ENCODE data around the gene SIGLEC15.

The SIGLEC15 gene

DNA sequence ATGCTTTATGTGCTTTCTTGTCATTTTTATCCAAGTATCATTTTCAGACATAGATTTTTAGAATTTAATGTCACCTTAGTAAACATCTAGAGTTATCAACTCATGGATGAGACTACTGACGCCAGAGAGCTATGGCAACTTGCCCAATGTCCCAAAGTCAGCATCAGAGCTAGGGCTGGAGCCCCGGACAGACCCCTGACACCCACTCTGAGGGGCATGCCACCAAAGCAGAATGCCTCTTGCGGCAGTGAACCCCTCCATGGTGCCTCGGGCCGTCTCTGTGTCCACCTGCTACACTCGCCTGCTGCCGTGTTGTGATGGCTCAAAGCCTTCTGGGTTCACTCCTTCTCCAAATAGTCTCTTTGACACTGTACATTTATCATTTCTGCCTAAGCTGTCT is 5.4 kb downstream of the SIGLEC15 start:
- TF ChIP-seq, protein P1, sequence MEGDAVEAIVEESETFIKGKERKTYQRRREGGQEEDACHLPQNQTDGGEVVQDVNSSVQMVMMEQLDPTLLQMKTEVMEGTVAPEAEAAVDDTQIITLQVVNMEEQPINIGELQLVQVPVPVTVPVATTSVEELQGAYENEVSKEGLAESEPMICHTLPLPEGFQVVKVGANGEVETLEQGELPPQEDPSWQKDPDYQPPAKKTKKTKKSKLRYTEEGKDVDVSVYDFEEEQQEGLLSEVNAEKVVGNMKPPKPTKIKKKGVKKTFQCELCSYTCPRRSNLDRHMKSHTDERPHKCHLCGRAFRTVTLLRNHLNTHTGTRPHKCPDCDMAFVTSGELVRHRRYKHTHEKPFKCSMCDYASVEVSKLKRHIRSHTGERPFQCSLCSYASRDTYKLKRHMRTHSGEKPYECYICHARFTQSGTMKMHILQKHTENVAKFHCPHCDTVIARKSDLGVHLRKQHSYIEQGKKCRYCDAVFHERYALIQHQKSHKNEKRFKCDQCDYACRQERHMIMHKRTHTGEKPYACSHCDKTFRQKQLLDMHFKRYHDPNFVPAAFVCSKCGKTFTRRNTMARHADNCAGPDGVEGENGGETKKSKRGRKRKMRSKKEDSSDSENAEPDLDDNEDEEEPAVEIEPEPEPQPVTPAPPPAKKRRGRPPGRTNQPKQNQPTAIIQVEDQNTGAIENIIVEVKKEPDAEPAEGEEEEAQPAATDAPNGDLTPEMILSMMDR (IDR thresholded peaks at IDR 0.05; ENCODE audit: borderline replicate concordance, insufficient read depth, low read depth, low read length): no peak
- H3K4me3 ChIP-seq (ENCODE audit: low read depth, low read length): no peak overlapping the region

DNA sequence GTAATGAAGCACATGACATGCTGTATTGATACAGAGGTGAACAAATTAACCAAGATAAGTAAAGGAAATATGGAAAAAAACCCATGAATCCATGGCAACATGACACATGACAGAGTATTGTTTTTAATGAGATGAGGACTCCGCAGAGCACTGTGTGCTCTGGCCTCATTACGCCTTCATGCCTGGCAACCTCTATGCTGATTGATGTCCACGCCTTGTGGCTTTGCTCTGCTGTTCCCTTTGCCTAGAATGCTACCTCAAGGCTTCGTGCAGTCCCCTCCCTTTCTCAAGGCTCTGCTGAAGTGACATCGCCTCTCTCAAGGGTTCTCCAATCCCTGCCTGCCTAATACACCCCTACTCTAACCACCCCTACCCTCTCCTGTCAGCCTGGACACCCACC is 8.4 kb downstream of the SIGLEC15 start:
- TF ChIP-seq, protein P1 (IDR thresholded peaks at IDR 0.05; ENCODE audit: borderline replicate concordance, insufficient read depth, low read depth, low read length): no peak
- H3K4me3 ChIP-seq (ENCODE audit: low read depth, low read length): no peak overlapping the region

DNA sequence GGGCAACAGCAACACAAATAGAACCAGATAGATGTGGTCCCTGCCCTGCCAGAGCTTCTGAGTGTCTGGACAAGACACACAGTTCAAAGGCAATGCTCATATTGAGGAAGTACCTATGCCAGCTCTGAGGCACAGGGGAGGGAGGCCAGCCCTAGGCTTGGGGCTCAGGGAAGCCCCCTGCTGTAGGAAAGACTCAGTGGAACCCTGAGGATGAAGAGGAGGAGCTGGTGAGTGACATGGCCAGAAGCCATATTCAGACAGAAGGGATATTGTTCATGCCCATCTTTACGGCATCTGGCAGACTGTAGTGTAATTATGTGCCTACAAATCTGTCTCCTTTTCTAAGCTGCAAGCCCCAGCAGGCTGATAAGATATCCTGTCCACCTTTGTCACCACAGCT is 8.8 kb downstream of the SIGLEC15 start:
- H3K4me3 ChIP-seq (ENCODE audit: low read depth, low read length): no peak overlapping the region
- TF ChIP-seq, protein P1 (IDR thresholded peaks at IDR 0.05; ENCODE audit: borderline replicate concordance, insufficient read depth, low read depth, low read length): no peak

DNA sequence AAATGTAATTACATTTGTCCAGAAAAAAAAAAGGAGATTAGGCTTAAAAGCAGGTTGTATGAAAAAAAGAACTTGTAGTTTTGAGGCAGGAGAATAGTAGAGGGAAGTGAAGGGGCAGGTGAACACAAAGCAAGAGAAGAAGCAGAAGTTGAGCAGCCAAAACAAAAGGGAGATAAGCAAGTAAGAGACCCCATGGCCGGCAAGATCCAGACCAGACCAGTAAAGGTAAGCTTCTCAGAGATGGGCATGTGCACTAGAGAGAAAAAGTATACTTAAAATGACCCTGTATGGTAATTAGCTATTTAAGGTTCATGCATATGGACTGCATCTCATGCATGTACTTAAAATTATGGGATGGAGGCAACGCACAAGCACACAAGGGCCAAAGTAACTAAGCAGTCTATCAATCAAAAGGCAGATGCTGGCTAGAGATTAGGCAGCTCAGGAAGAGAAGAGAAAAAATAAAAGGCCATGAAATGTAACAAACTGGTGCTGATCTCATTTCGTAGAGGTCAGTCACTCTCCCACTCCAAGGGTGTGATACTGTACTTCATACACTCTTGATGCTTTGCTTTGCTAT is 9.7 kb downstream of the SIGLEC15 start:
- TF ChIP-seq, protein P1 (IDR thresholded peaks at IDR 0.05; ENCODE audit: borderline replicate concordance, insufficient read depth, low read depth, low read length): no peak
- H3K4me3 ChIP-seq (ENCODE audit: low read depth, low read length): no peak overlapping the region

DNA sequence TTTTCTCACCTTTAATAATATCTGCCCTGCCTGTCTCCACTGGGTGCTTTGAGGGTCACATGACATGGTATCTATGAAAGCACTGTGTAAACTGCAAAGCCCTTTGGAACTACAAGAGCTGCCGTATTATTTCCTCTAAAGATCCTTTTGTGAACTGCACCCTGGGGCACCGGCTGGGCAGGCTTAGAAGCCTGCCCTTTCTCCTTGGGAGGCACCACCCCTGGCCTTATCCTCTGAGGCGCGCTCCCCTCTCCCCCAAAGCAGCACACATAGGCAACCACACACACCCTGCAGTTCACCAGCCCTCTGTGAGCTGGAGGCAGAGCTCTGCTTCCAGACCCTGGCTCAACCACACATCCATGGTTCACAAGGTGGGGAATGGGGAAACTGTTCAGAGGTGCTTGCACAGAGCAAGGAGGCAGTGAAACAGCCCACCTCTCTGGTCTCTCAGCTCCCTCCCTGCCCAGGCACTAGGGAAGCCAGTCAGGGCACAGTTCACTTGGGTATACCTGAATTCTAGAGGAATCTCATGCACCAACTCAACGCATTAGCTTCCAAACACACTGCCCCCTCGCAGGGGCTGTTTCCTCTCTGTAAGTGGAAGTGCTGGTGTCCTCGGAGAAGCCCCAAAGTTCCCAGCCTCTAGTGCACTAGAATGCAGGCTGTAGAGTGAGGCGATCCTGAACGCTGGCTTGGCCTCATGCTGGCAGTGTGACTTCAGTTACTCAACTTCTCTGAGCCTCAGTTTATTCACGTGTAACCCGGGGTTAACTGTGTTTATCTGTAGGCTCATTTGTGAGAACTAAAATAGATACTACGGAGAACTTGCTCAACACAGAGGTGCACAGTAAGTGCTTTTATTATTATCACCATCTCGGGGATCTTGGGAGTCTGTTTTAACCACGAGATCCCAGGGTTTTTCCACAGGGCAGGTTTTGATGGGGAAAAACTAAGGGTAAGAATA is 11.0 kb downstream of the SIGLEC15 start:
- TF ChIP-seq, protein P1 (IDR thresholded peaks at IDR 0.05; ENCODE audit: borderline replicate concordance, insufficient read depth, low read depth, low read length): no peak
- no peak overlapping the region for H3K4me3 ChIP-seq (ENCODE audit: low read depth, low read length)

DNA sequence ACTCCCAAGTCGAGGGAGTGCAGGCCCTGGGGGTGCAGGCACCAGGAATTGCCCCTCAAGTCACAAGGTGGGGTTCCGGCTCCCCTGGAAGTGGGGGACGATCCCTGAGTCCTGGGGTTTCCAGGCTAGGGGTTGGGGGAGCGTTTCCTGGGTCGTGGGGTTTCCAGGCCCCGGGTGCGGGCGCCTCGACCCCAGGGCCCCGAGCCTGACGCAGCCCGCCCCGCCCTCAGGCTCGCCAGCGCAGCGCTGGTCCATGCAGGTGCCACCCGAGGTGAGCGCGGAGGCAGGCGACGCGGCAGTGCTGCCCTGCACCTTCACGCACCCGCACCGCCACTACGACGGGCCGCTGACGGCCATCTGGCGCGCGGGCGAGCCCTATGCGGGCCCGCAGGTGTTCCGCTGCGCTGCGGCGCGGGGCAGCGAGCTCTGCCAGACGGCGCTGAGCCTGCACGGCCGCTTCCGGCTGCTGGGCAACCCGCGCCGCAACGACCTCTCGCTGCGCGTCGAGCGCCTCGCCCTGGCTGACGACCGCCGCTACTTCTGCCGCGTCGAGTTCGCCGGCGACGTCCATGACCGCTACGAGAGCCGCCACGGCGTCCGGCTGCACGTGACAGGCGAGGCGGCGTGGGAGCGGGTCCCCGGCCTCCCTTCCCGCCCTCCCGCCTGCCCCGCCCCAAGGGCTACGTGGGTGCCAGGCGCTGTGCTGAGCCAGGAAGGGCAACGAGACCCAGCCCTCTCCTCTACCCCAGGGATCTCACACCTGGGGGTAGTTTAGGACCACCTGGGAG is 12.0 kb downstream of the SIGLEC15 start:
- TF ChIP-seq, protein P1 (IDR thresholded peaks at IDR 0.05; ENCODE audit: borderline replicate concordance, insufficient read depth, low read depth, low read length): no peak
- no peak overlapping the region for H3K4me3 ChIP-seq (ENCODE audit: low read depth, low read length)
